ENCODE results near the gene SLC2A4.

Gene SLC2A4

DNA sequence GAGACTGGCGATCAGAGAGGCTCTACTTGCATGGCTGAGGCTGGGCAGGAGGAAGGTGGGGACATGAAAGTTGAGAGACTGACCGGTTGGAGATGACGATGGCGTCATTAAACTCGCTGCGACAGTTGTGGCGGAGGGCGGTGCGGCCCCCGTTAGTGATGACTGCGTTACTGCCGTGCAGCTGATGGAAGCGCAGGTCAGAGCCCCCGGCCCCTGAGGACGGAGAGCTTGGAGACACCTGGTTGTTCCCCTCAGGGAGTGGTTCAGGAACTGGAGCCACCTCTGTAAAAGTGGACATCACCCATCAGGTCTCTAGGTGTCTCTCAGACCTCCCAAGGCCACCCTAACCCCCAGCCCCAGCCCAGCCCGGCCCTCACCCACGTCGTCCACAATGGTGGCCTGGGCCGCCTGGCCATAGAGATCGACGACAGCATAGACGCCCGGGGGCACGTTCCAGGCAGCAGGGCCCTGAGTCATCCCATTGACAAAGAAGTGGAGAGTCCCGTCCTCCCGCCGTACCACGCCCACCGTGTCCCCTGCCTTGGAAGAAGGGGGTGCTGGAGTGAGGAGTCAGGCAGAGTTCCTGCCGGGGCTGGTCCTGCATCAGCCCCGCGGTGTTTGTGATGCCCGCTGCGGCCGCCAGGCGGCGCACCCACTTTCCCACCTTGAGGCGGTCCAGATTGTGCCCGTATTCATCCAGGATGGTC, 42.4 kb downstream of the SLC2A4 start:
- Histone ChIP-seq H3K4me3 (ENCODE audit: low read length in 2 of 2) (no peak overlapping the region), H3K9me3 (ENCODE audit: control insufficient read depth in 2 of 2, low read length in 2 of 2) (no peaks in the 10 kb centered on the region), H3K27me3 (ENCODE audit: control insufficient read depth in 2 of 2, insufficient read depth in 2 of 2, low read length in 2 of 2) (no peaks in the 10 kb centered on the region), H3K27ac (ENCODE audit: low read depth in 2 of 2, low read length in 2 of 2) (no peak overlapping the region), H3K4me1 (ENCODE audit: control insufficient read depth in 2 of 2, insufficient read depth in 2 of 2, low read length in 2 of 2) (peaks cover 7 to 14% of the 10 kb centered on the region in 2 donors), H3K36me3 (ENCODE audit: control insufficient read depth in 2 of 2, insufficient read depth in 2 of 2, low read length in 2 of 2) (peaks cover 47 to 62% of the 10 kb centered on the region in 2 donors), H3K9ac (ENCODE audit: low read depth in 1 of 2, low read length in 2 of 2) (no peak overlapping the region)

- Histone ChIP-seq H3K9me3 (ENCODE audit: control insufficient read depth in 2 of 2, low read length in 2 of 2) (no peaks in the 10 kb centered on the region), H3K27me3 (ENCODE audit: control insufficient read depth in 2 of 2, insufficient read depth in 2 of 2, low read length in 2 of 2) (no peaks in the 10 kb centered on the region), H3K27ac (ENCODE audit: low read depth in 2 of 2, low read length in 2 of 2) (no peak overlapping the region), H3K4me1 (ENCODE audit: control insufficient read depth in 2 of 2, insufficient read depth in 2 of 2, low read length in 2 of 2) (peaks cover 7 to 15% of the 10 kb centered on the region in 2 donors), H3K36me3 (ENCODE audit: control insufficient read depth in 2 of 2, insufficient read depth in 2 of 2, low read length in 2 of 2) (peaks cover 45 to 59% of the 10 kb centered on the region in 2 donors), H3K4me3 (ENCODE audit: low read length in 2 of 2) (no peak overlapping the region), H3K9ac (ENCODE audit: low read depth in 1 of 2, low read length in 2 of 2) (no peak overlapping the region)
Measured at GRCh38 chr17:7324438-7324779, 42.9 kb downstream of the SLC2A4 start.

DNA sequence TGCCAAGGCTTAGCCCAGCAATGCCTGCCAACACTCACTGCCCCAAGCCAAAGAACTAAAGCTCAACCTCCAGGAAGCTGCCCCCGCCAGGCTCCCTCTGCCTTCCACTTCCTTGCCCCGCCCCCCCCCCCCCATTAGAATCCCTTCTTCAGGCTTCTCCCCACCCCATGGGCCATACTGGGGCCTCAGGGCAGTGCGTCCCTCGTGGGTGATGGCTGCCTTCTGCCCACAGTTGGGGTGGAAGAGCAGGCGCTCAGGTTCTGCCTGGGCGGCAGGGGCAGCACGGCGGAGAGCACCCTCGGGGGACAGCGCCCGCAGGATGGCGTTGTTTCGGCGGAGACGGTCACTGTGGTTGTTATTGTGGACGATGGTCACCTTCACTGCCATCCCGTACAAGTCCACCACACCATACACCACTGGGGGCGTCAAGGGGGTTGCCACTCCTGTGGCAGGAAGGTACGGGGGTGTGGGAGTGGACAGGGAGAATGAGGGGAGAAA, 43.6 kb downstream of the SLC2A4 start:
- H3K27me3 ChIP-seq (ENCODE audit: control insufficient read depth in 2 of 2, insufficient read depth in 2 of 2, low read length in 2 of 2) = no peaks in the 10 kb centered on the region
- no peak overlapping the region for H3K9ac ChIP-seq (ENCODE audit: low read depth in 1 of 2, low read length in 2 of 2)
- no peak overlapping the region for H3K27ac ChIP-seq (ENCODE audit: low read depth in 2 of 2, low read length in 2 of 2)
- peaks cover 45 to 59% of the 10 kb centered on the region in 2 donors for H3K36me3 ChIP-seq (ENCODE audit: control insufficient read depth in 2 of 2, insufficient read depth in 2 of 2, low read length in 2 of 2)
- no peaks in the 10 kb centered on the region for H3K9me3 ChIP-seq (ENCODE audit: control insufficient read depth in 2 of 2, low read length in 2 of 2)
- no peak overlapping the region for H3K4me3 ChIP-seq (ENCODE audit: low read length in 2 of 2)
- H3K4me1 ChIP-seq (ENCODE audit: control insufficient read depth in 2 of 2, insufficient read depth in 2 of 2, low read length in 2 of 2) = peaks cover 7 to 15% of the 10 kb centered on the region in 2 donors

- Histone ChIP-seq H3K4me1 (ENCODE audit: control insufficient read depth in 2 of 2, insufficient read depth in 2 of 2, low read length in 2 of 2) (peaks cover 7 to 21% of the 10 kb centered on the region in 2 donors), H3K9ac (ENCODE audit: low read depth in 1 of 2, low read length in 2 of 2) (no peak overlapping the region), H3K27me3 (ENCODE audit: control insufficient read depth in 2 of 2, insufficient read depth in 2 of 2, low read length in 2 of 2) (no peaks in the 10 kb centered on the region), H3K9me3 (ENCODE audit: control insufficient read depth in 2 of 2, low read length in 2 of 2) (no peaks in the 10 kb centered on the region), H3K36me3 (ENCODE audit: control insufficient read depth in 2 of 2, insufficient read depth in 2 of 2, low read length in 2 of 2) (peaks cover 35 to 49% of the 10 kb centered on the region in 2 donors), H3K27ac (ENCODE audit: low read depth in 2 of 2, low read length in 2 of 2) (no peak overlapping the region), H3K4me3 (ENCODE audit: low read length in 2 of 2) (no peak overlapping the region)
Measured at GRCh38 chr17:7326186-7326585, 44.7 kb downstream of the SLC2A4 start.

- no peak overlapping the region for H3K27ac ChIP-seq (ENCODE audit: low read depth in 2 of 2, low read length in 2 of 2)
- peaks cover 26 to 41% of the 10 kb centered on the region in 2 donors for H3K36me3 ChIP-seq (ENCODE audit: control insufficient read depth in 2 of 2, insufficient read depth in 2 of 2, low read length in 2 of 2)
- no peak overlapping the region for H3K4me3 ChIP-seq (ENCODE audit: low read length in 2 of 2)
- H3K9ac ChIP-seq (ENCODE audit: low read depth in 1 of 2, low read length in 2 of 2) = no peak overlapping the region
- H3K4me1 ChIP-seq (ENCODE audit: control insufficient read depth in 2 of 2, insufficient read depth in 2 of 2, low read length in 2 of 2) = peaks cover 7 to 24% of the 10 kb centered on the region in 2 donors
- no peaks in the 10 kb centered on the region for H3K27me3 ChIP-seq (ENCODE audit: control insufficient read depth in 2 of 2, insufficient read depth in 2 of 2, low read length in 2 of 2)
- no peaks in the 10 kb centered on the region for H3K9me3 ChIP-seq (ENCODE audit: control insufficient read depth in 2 of 2, low read length in 2 of 2)
Measured at GRCh38 chr17:7327056-7327455, 45.5 kb downstream of the SLC2A4 start.

DNA sequence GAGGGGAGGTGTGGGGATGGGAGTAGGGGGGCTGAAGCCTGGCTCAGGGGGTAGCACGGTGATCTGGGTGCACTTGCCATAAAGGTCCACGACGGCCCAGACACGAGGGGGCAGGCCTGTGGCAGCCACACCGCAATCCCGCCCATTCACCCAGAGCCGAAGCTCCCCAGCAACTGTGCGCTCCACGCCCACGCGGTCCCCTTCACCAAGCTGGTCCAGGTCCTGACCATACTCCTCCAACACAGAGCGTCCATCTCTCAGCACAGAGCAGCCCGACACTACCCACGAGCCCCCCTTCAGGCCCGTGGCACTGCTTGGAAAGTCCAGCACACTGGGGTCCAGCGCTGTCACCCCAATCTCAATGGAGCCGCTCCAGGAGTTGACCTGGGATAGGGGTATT, 46.0 kb downstream of the SLC2A4 start:
- no peaks in the 10 kb centered on the region for H3K9me3 ChIP-seq (ENCODE audit: control insufficient read depth in 2 of 2, low read length in 2 of 2)
- no peak overlapping the region for H3K9ac ChIP-seq (ENCODE audit: low read depth in 1 of 2, low read length in 2 of 2)
- H3K4me1 ChIP-seq (ENCODE audit: control insufficient read depth in 2 of 2, insufficient read depth in 2 of 2, low read length in 2 of 2) = peaks cover 7 to 25% of the 10 kb centered on the region in 2 donors
- H3K27me3 ChIP-seq (ENCODE audit: control insufficient read depth in 2 of 2, insufficient read depth in 2 of 2, low read length in 2 of 2) = no peaks in the 10 kb centered on the region
- no peak overlapping the region for H3K4me3 ChIP-seq (ENCODE audit: low read length in 2 of 2)
- no peak overlapping the region for H3K27ac ChIP-seq (ENCODE audit: low read depth in 2 of 2, low read length in 2 of 2)
- peaks cover 22 to 36% of the 10 kb centered on the region in 2 donors for H3K36me3 ChIP-seq (ENCODE audit: control insufficient read depth in 2 of 2, insufficient read depth in 2 of 2, low read length in 2 of 2)

GRCh38 chr17:7328009-7328408, 46.5 kb downstream of the SLC2A4 start:
- Histone ChIP-seq H3K27me3 (ENCODE audit: control insufficient read depth in 2 of 2, insufficient read depth in 2 of 2, low read length in 2 of 2) (no peaks in the 10 kb centered on the region), H3K36me3 (ENCODE audit: control insufficient read depth in 2 of 2, insufficient read depth in 2 of 2, low read length in 2 of 2) (peaks cover 17 to 31% of the 10 kb centered on the region in 2 donors), H3K9ac (ENCODE audit: low read depth in 1 of 2, low read length in 2 of 2) (no peak overlapping the region)

GRCh38 chr17:7328840-7329373, 47.4 kb downstream of the SLC2A4 start, which contains the start of gene NEURL4:
Gene NEURL4 (minus strand): TSS chr17:7329335. CDS start chr17:7329312, 23 bp downstream.
- H3K27ac ChIP-seq (ENCODE audit: low read depth in 2 of 2, low read length in 2 of 2) = peak within 1 kb of the TSS; percentile 92 to 96
- H3K27me3 ChIP-seq (ENCODE audit: control insufficient read depth in 2 of 2, insufficient read depth in 2 of 2, low read length in 2 of 2) = no peaks in the 10 kb centered on the region

More at GRCh38 chr17:7328009-7328408, 46.5 kb downstream of the SLC2A4 start:
- no peak overlapping the region for H3K27ac ChIP-seq (ENCODE audit: low read depth in 2 of 2, low read length in 2 of 2)
- peaks cover 7 to 25% of the 10 kb centered on the region in 2 donors for H3K4me1 ChIP-seq (ENCODE audit: control insufficient read depth in 2 of 2, insufficient read depth in 2 of 2, low read length in 2 of 2)
- no peaks in the 10 kb centered on the region for H3K9me3 ChIP-seq (ENCODE audit: control insufficient read depth in 2 of 2, low read length in 2 of 2)
- H3K4me3 ChIP-seq (ENCODE audit: low read length in 2 of 2) = peak overlapping the region in 1 of 2 donors; percentile 97

DNA sequence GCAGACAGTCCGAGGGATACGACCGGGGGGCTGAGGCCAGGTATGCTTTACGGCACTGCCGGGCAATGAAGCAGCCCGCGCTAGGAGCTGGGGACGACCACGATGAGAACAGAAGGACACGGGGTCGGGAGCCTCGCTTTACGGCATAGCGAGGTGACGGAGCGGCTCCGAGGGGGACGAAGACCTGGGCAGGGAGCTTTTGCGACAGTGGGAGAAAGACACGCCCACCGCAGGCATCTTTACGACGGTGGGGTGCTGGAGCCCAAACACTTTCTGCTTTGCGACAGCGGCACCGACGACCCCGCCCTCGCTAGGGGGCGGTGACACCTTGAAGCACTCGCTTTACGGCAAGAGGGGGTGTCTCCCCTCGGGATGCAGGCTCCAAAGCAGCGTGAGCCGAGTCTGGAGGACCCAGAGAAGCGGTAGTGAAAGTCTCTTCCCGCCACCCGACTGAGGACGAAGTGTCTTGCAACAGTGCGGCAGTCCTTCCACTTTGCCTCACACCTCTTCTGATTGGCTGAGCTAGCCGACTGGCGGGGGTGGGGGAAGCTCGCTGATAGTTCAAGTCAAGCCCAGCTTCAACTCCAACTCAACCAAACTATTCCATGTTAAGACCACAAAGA, 48.0 kb downstream of the SLC2A4 start:
- Histone ChIP-seq H3K27ac (ENCODE audit: low read depth in 2 of 2, low read length in 2 of 2) (peak overlapping the region; percentile 92 to 96), H3K36me3 (ENCODE audit: control insufficient read depth in 2 of 2, insufficient read depth in 2 of 2, low read length in 2 of 2) (peaks cover 3 to 20% of the 10 kb centered on the region in 2 donors), H3K27me3 (ENCODE audit: control insufficient read depth in 2 of 2, insufficient read depth in 2 of 2, low read length in 2 of 2) (no peaks in the 10 kb centered on the region), H3K9ac (ENCODE audit: low read depth in 1 of 2, low read length in 2 of 2) (peak overlapping the region; percentile 79 to 89), H3K4me1 (ENCODE audit: control insufficient read depth in 2 of 2, insufficient read depth in 2 of 2, low read length in 2 of 2) (peaks cover 7 to 23% of the 10 kb centered on the region in 2 donors), H3K4me3 (ENCODE audit: low read length in 2 of 2) (peak overlapping the region; percentile 95 to 97), H3K9me3 (ENCODE audit: control insufficient read depth in 2 of 2, low read length in 2 of 2) (no peaks in the 10 kb centered on the region)

More at GRCh38 chr17:7328840-7329373, 47.4 kb downstream of the SLC2A4 start, which contains the start of gene NEURL4:
- Histone ChIP-seq H3K4me3 (ENCODE audit: low read length in 2 of 2) (peak within 1 kb of the TSS; percentile 95 to 97), H3K4me1 (ENCODE audit: control insufficient read depth in 2 of 2, insufficient read depth in 2 of 2, low read length in 2 of 2) (peaks cover 7 to 25% of the 10 kb centered on the region in 2 donors), H3K9me3 (ENCODE audit: control insufficient read depth in 2 of 2, low read length in 2 of 2) (no peaks in the 10 kb centered on the region), H3K36me3 (ENCODE audit: control insufficient read depth in 2 of 2, insufficient read depth in 2 of 2, low read length in 2 of 2) (peaks cover 8 to 23% of the 10 kb centered on the region in 2 donors), H3K9ac (ENCODE audit: low read depth in 1 of 2, low read length in 2 of 2) (peak within 1 kb of the TSS; percentile 86 to 89)
